ENCODE data around the gene SHPK. TPM values are rescaled to one million over a fixed set of nuclear protein-coding genes. Genes with fewer than 3 reads are reported as not detected.

SHPK gene
- total RNA-seq, 1 experiment from 2014 or later = 19.6 TPM

DNA sequence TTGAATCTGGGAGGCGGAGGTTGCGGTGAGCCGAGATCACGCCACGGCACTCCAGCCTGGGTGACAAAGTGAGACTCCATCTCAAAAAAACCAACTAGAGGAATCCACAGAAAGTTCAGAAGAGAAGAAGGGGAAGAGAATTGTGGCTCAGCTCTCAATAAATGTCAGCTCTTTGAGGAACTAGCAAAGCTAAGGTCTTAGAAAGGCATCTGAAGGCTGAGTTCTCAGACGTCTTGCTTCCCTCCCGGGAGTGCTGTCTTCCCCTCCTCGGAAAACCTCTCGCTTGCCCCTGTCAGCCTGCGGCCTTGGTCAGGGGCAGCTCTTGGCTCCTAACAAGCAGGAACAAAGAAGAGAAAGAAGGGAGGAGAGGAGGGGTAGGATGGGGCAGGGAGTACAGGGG is 5.3 kb downstream of the SHPK start (continued):
- TF ChIP-seq, protein P1, sequence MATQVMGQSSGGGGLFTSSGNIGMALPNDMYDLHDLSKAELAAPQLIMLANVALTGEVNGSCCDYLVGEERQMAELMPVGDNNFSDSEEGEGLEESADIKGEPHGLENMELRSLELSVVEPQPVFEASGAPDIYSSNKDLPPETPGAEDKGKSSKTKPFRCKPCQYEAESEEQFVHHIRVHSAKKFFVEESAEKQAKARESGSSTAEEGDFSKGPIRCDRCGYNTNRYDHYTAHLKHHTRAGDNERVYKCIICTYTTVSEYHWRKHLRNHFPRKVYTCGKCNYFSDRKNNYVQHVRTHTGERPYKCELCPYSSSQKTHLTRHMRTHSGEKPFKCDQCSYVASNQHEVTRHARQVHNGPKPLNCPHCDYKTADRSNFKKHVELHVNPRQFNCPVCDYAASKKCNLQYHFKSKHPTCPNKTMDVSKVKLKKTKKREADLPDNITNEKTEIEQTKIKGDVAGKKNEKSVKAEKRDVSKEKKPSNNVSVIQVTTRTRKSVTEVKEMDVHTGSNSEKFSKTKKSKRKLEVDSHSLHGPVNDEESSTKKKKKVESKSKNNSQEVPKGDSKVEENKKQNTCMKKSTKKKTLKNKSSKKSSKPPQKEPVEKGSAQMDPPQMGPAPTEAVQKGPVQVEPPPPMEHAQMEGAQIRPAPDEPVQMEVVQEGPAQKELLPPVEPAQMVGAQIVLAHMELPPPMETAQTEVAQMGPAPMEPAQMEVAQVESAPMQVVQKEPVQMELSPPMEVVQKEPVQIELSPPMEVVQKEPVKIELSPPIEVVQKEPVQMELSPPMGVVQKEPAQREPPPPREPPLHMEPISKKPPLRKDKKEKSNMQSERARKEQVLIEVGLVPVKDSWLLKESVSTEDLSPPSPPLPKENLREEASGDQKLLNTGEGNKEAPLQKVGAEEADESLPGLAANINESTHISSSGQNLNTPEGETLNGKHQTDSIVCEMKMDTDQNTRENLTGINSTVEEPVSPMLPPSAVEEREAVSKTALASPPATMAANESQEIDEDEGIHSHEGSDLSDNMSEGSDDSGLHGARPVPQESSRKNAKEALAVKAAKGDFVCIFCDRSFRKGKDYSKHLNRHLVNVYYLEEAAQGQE (IDR thresholded peaks at IDR 0.05; ENCODE audit: low read depth) = no peak
- no peak for TF ChIP-seq EZH2phosphoT487 (IDR thresholded peaks at IDR 0.05; ENCODE audit: borderline replicate concordance)

- H3K27me3 ChIP-seq (ENCODE audit: insufficient read depth, low read length) = no peaks in the 10 kb centered on the region
- ChIA-PET RAD21 (ENCODE audit: low non-redundant PET in 1 of 2, low total read pairs in 2 of 2, uncharacterized antibody in 2 of 2, unreplicated experiment in 2 of 2) (no interaction called here), POLR2A (no interaction called here), CTCF (no interaction called here)
- TF ChIP-seq EGR1 (IDR thresholded peaks at IDR 0.05; ENCODE audit: low read depth) = no peak
- no peak for TF ChIP-seq RAD21 (IDR thresholded peaks at IDR 0.05; ENCODE audit: low read depth)
- intact Hi-C loops (cut with micrococcal nuclease) = no loop called here
- H3K4me3 ChIP-seq (replicated peaks in 1 of 2; ENCODE audit: low read depth in 1 of 2, low read length in 2 of 2) = no peak overlapping the region
- H4K20me1 ChIP-seq (ENCODE audit: insufficient read depth) = no peaks in the 10 kb centered on the region
- no peak for ATAC-seq
- no peaks in the 10 kb centered on the region for H3K9me3 ChIP-seq (ENCODE audit: control insufficient read depth in 1 of 2, insufficient read depth in 1 of 2, low read depth in 1 of 2, low read length in 2 of 2)
- no peak overlapping the region for H3K9ac ChIP-seq (ENCODE audit: low read length)
- H3K36me3 ChIP-seq (ENCODE audit: control insufficient read depth in 1 of 2, insufficient read depth in 2 of 2, low read length in 2 of 2) = peaks cover 27 to 39% of the 10 kb centered on the region in 2 experiments; a peak in 3 of 4 replicates
- BruUV-seq (replicated peaks) = no TSS peak
- no peak overlapping the region for H3K4me2 ChIP-seq (ENCODE audit: low read length)
- DNase-seq (ENCODE audit: low read depth, low spot score) = no peak
- H3K79me2 ChIP-seq (ENCODE audit: insufficient read depth, low read length) = peaks cover 46% of the 10 kb centered on the region
- H3K9me2 ChIP-seq (ENCODE audit: insufficient read depth) = no peaks in the 10 kb centered on the region
- H3K4me1 ChIP-seq (ENCODE audit: control insufficient read depth in 1 of 2, insufficient read depth in 2 of 2, low read length in 2 of 2) = no peaks in the 10 kb centered on the region
- no peak overlapping the region for H3K27ac ChIP-seq (ENCODE audit: low read depth, low read length)
- H2AFZ ChIP-seq (ENCODE audit: low read depth, low read length, poor library complexity, severe bottlenecking) = no peak overlapping the region
Measured at GRCh38 chr17:3627769-3628167, 8.3 kb downstream of the SHPK start.

Data from HCT116 (cell line).